GM18520 (cell line): ENCODE data around the gene SEMA6D.
"Not testable (repeated sequence)": the region's sequence is repeated elsewhere in the genome, so short reads cannot be mapped to it uniquely, and the experiment has no call there.

Source experiments
- ATAC-seq: cut with Tn5 transposase; IDR thresholded peaks from one replicate; pipeline ENCODE4 v1.9.1; 2021; ENCODE audit not compliant: unreplicated experiment

The SEMA6D gene

GRCh38 chr15:47718497-47719437 is 1.5 kb downstream of the SEMA6D start:
- no peak for ATAC-seq

GRCh38 chr15:47719730-47720129 is 2.4 kb downstream of the SEMA6D start:
- no peak for ATAC-seq

GRCh38 chr15:47720555-47720954 is 3.2 kb downstream of the SEMA6D start:
- ATAC-seq, result no peak

GRCh38 chr15:47721676-47722075 is 4.4 kb downstream of the SEMA6D start:
- ATAC-seq, result no peak

GRCh38 chr15:47724346-47724745 is 7.0 kb downstream of the SEMA6D start:
- ATAC-seq, result no peak

GRCh38 chr15:47725051-47725450 is 7.7 kb downstream of the SEMA6D start:
- ATAC-seq, result no peak

- ATAC-seq, result no peak
Observed at GRCh38 chr15:47725906-47726305, 8.6 kb downstream of the SEMA6D start.

- ATAC-seq, result no peak
Observed at GRCh38 chr15:47726399-47726823, 9.1 kb downstream of the SEMA6D start.

GRCh38 chr15:47727137-47727536 is 9.8 kb downstream of the SEMA6D start:
- ATAC-seq, result no peak

GRCh38 chr15:47727676-47728075 is 10.4 kb downstream of the SEMA6D start:
- no peak for ATAC-seq

- no peak for ATAC-seq
Observed at GRCh38 chr15:47728426-47728825, 11.1 kb downstream of the SEMA6D start.

- ATAC-seq, result no peak
Observed at GRCh38 chr15:47728886-47729285, 11.6 kb downstream of the SEMA6D start.

- ATAC-seq, result no peak
Observed at GRCh38 chr15:47731230-47731629, 13.9 kb downstream of the SEMA6D start.

GRCh38 chr15:47732248-47732647 is 14.9 kb downstream of the SEMA6D start:
- ATAC-seq, result no peak

- ATAC-seq, result no peak
Observed at GRCh38 chr15:47733085-47733484, 15.8 kb downstream of the SEMA6D start.

- no peak for ATAC-seq
Observed at GRCh38 chr15:47736143-47736786, 19.0 kb downstream of the SEMA6D start.

GRCh38 chr15:47737477-47737876 is 20.2 kb downstream of the SEMA6D start:
- ATAC-seq, result no peak

GRCh38 chr15:47738144-47738825 is 21.0 kb downstream of the SEMA6D start:
- ATAC-seq, result not testable (repeated sequence)

GRCh38 chr15:47741082-47741481 is 23.8 kb downstream of the SEMA6D start:
- ATAC-seq, result no peak

- ATAC-seq, result no peak
Observed at GRCh38 chr15:47741907-47742306, 24.6 kb downstream of the SEMA6D start.

- ATAC-seq, result no peak
Observed at GRCh38 chr15:47742334-47742733, 25.0 kb downstream of the SEMA6D start.

GRCh38 chr15:47742742-47743141 is 25.4 kb downstream of the SEMA6D start:
- no peak for ATAC-seq
